ENCODE results near the gene HNRNPLL.

- TF ChIP-seq CTCF (conservative IDR thresholded peaks at IDR 0.05; ENCODE audit: low read length) (no peak), EZH2phosphoT487 (IDR thresholded peaks at IDR 0.05; ENCODE audit: borderline replicate concordance, low read depth, low read length) (no peak)
These were observed 1.7 kb downstream of the HNRNPLL start for GRCh38 chr2:38600921-38601455.
